IMR-90 (cell line): Measurements from ENCODE around the gene APPBP2. TPM values are rescaled to one million over a fixed set of nuclear protein-coding genes. Genes with fewer than 3 reads are reported as not detected.

Experiments
- ATAC-seq: fragments of 200-7000 bp; cut with Tn5 transposase; 2 replicates; pipeline ENCODE4 v1.9.1; 2020; ENCODE audit warnings: low read depth, mild to moderate bottlenecking, moderate library complexity
- BruUV-seq: library from RNA; stranded (reverse); fragments of 400-500 nt; replicated peaks from 2 replicates; lab custom pipeline; 2021; lab: Mats Ljungman, UMichigan
- CTCF ChIA-PET: fragments of 300-600 bp; formaldehyde crosslinking; extraction: SDS; loops from one replicate; lab custom pipeline; 2021; ENCODE audit warnings: antibody characterized with exemption; lab: Yijun Ruan, JAX
- POLR2A ChIA-PET: fragments of 300-600 bp; sonication (Branson Sonifier 250); formaldehyde crosslinking; loops from one replicate; lab custom pipeline; 2022; ENCODE audit warnings: antibody characterized with exemption; ENCODE audit not compliant: unreplicated experiment; lab: Charles Lee
- DNase-seq: peaks from one replicate; pipeline ENCODE4 v3.0.0; 2013
- H2AFZ ChIP-seq: replicated peaks from 2 replicates; pipeline ENCODE3; 2013; ENCODE audit warnings: low read length, mild to moderate bottlenecking; ENCODE audit not compliant: poor library complexity
- H2AK5ac ChIP-seq: 2 replicates; pipeline ENCODE4 v1.6.1; 2013; ENCODE audit warnings: low read depth, low read length, inconsistent platforms
- H2AK9ac ChIP-seq: replicated peaks from 2 replicates; pipeline ENCODE3; 2013; ENCODE audit warnings: mild to moderate bottlenecking, low read depth, low read length, moderate library complexity; ENCODE audit not compliant: poor library complexity
- H2BK120ac ChIP-seq: 2 replicates; pipeline ENCODE4 v1.6.1; 2013; ENCODE audit warnings: low read depth, low read length, inconsistent platforms
- H2BK15ac ChIP-seq: 3 replicates; pipeline ENCODE4 v1.6.1; 2013; ENCODE audit warnings: low read depth, low read length, inconsistent platforms
- H2BK20ac ChIP-seq: 2 replicates; pipeline ENCODE4 v1.6.1; 2013; ENCODE audit warnings: low read depth, mild to moderate bottlenecking, inconsistent platforms, low read length, moderate library complexity
- H2BK5ac ChIP-seq: 2 replicates; pipeline ENCODE4 v1.6.1; 2013; ENCODE audit warnings: mild to moderate bottlenecking, low read depth, low read length, inconsistent platforms; ENCODE audit not compliant: poor library complexity, severe bottlenecking
- H3K14ac ChIP-seq: replicated peaks from 2 replicates; pipeline ENCODE4 v1.6.1; 2013; ENCODE audit warnings: low read depth, low read length, inconsistent platforms
- H3K18ac ChIP-seq: 2 replicates; pipeline ENCODE4 v1.6.1; 2013; ENCODE audit warnings: low read depth, low read length, control low read depth
- H3K23ac ChIP-seq: 2 replicates; pipeline ENCODE4 v1.6.1; 2013; ENCODE audit warnings: low read depth, low read length, inconsistent platforms
- H3K27ac ChIP-seq: 2 replicates; pipeline ENCODE4 v1.5.1; 2013; ENCODE audit warnings: mild to moderate bottlenecking, control low read depth, low read length; ENCODE audit not compliant: insufficient read depth
- H3K27me3 ChIP-seq: 2 replicates; pipeline ENCODE4 v1.6.1; 2013; ENCODE audit warnings: low read length; ENCODE audit not compliant: control insufficient read depth, insufficient read depth
- H3K36me3 ChIP-seq: 2 replicates; pipeline ENCODE4 v1.6.1; 2013; ENCODE audit warnings: low read length, mixed read lengths; ENCODE audit not compliant: control insufficient read depth, insufficient read depth
- H3K4ac ChIP-seq: 2 replicates; pipeline ENCODE4 v1.6.1; 2013; ENCODE audit warnings: low read depth, low read length, inconsistent platforms
- H3K4me1 ChIP-seq: 2 replicates; pipeline ENCODE4 v1.6.1; 2013; ENCODE audit warnings: low read length, mixed read lengths; ENCODE audit not compliant: control insufficient read depth, insufficient read depth
- H3K4me2 ChIP-seq: 2 replicates; pipeline ENCODE4 v1.6.1; 2013; ENCODE audit warnings: low read depth, mild to moderate bottlenecking, control low read depth, low read length, moderate library complexity
- H3K4me3 ChIP-seq: 2 replicates; pipeline ENCODE4 v1.5.1; 2013; ENCODE audit warnings: low read depth, mild to moderate bottlenecking, control low read depth, low read length, moderate library complexity; ENCODE audit not compliant: insufficient read depth
- H3K56ac ChIP-seq: 2 replicates; pipeline ENCODE4 v1.6.1; 2013; ENCODE audit warnings: low read length, inconsistent platforms; ENCODE audit not compliant: insufficient read depth; ENCODE audit errors: extremely low read depth
- H3K79me1 ChIP-seq, 2 experiments: 2 replicates each; pipeline ENCODE4 v1.6.1; 2013; ENCODE audit warnings: low read length in 2 of 2, inconsistent platforms in 1 of 2, low read depth in 1 of 2
- H3K9ac ChIP-seq: 2 replicates; pipeline ENCODE4 v1.6.1; 2013; ENCODE audit warnings: low read depth, low read length, control low read depth
- H3K9me1 ChIP-seq: 2 replicates; pipeline ENCODE4 v1.6.1; 2013; ENCODE audit warnings: low read length, inconsistent platforms; ENCODE audit not compliant: insufficient read depth
- H3K9me3 ChIP-seq: 2 replicates; pipeline ENCODE4 v1.6.1; 2013; ENCODE audit warnings: low read length; ENCODE audit not compliant: control insufficient read depth, insufficient read depth
- H4K20me1 ChIP-seq: 2 replicates; pipeline ENCODE4 v1.6.1; 2013; ENCODE audit warnings: low read length, inconsistent platforms; ENCODE audit not compliant: insufficient read depth
- H4K5ac ChIP-seq: 2 replicates; pipeline ENCODE4 v1.6.1; 2013; ENCODE audit warnings: mild to moderate bottlenecking, low read depth, low read length, control low read depth
- H4K8ac ChIP-seq, 2 experiments: 2 replicates each; pipeline ENCODE4 v1.6.1; 2013; ENCODE audit warnings: low read depth in 2 of 2, low read length in 2 of 2, control low read depth in 1 of 2, inconsistent platforms in 1 of 2
- H4K91ac ChIP-seq: 2 replicates; pipeline ENCODE4 v1.6.1; 2013; ENCODE audit warnings: low read depth, low read length, inconsistent platforms; ENCODE audit not compliant: insufficient read depth
- MXI1 ChIP-seq: IDR thresholded peaks from 2 replicates; pipeline ENCODE4 v1.6.1; 2012; ENCODE audit warnings: low read depth, mild to moderate bottlenecking, low read length, moderate library complexity, borderline replicate concordance
- NFE2L2 ChIP-seq: fragments of 150-350 bp; IDR thresholded peaks from 2 replicates; pipeline ENCODE4 v1.6.1; 2016; ENCODE audit warnings: low read depth, mild to moderate bottlenecking, low read length
- WGBS, 2 experiments: methylation state at CpG; one replicate each; pipeline versions ENCODE4 v1.1.5 to v1.1.7; 2013; ENCODE audit warnings: missing lambda C conversion rate in 2 of 2; ENCODE audit not compliant: insufficient read length in 1 of 2; ENCODE audit errors: extremely low coverage in 2 of 2; 5-methylcytosine and 5-hydroxymethylcytosine counted together
- dilution Hi-C: fragments of 300-500 bp; cut with HindIII; formaldehyde crosslinking; loops from one replicate; pipeline ENCODE4 v1.14.3; 2018; ENCODE audit warnings: low sequenced_read_pairs; ENCODE audit not compliant: unreplicated experiment
- in situ Hi-C: fragments of 300-500 bp; cut with MboI; formaldehyde crosslinking; loops from 3 replicates; pipeline ENCODE4 v1.14.3; 2019; ENCODE audit warnings: low sequenced_read_pairs, inconsistent platforms, mixed read lengths
- intact Hi-C: fragments of 100-400 bp; cut with micrococcal nuclease; formaldehyde crosslinking; loops from 2 replicates; pipeline ENCODE4 v1.10.0; 2022
- polyA plus RNA-seq, 3 experiments: library from polyadenylated mRNA; depleted of rRNA; stranded (reverse); fragments of >200 nt; gene quantifications; 2 replicates each; pipeline ENCODE4 v1.2.3, GENCODE V29; 2012; ENCODE audit warnings: low replicate concordance in 1 of 3
- total RNA-seq: library from RNA; depleted of rRNA; stranded (reverse); fragments of >200 nt; gene quantifications from 2 replicates; pipeline ENCODE4 v1.2.3, GENCODE V29; 2012

The APPBP2 gene
- total and polyA plus RNA-seq, 2 of the 4 experiments (the other 2 are of a cell fraction), result 12.3 to 93.9 TPM

GRCh38 chr17:60463157-60463835, 62.7 kb downstream of the APPBP2 start:
- Histone ChIP-seq H3K27me3 (no peaks in the 10 kb centered on the region), H3K18ac (no peak overlapping the region), H3K4me1 (peaks cover 3% of the 10 kb centered on the region; the same call in 1 of the 2 replicates), H4K20me1 (no peaks in the 10 kb centered on the region), H3K14ac (no peak overlapping the region), H2BK15ac (no peak overlapping the region), H4K5ac (no peak overlapping the region), H3K27ac (no peak overlapping the region), H3K9me1 (no peaks in the 10 kb centered on the region), H2BK120ac (no peak overlapping the region), H3K56ac (no peak overlapping the region), H3K4ac (no peak overlapping the region), H3K4me3 (no peak overlapping the region), H4K91ac (no peak overlapping the region), H3K79me1 (peaks cover 26 to 39% of the 10 kb centered on the region in 2 experiments), H3K9ac (no peak overlapping the region), H2BK5ac (no peak overlapping the region), H3K36me3 (peaks cover 43% of the 10 kb centered on the region), H2BK20ac (no peak overlapping the region), H3K4me2 (no peak overlapping the region), H4K8ac (no peak overlapping the region), H3K9me3 (no peaks in the 10 kb centered on the region), H2AFZ (no peak overlapping the region), H2AK9ac (no peak overlapping the region), H3K23ac (no peak overlapping the region), H2AK5ac (no peak overlapping the region)
- intact Hi-C loops, result no loop called here
- dilution Hi-C loops, result no loop called here
- TF ChIP-seq NFE2L2 (no peak), MXI1 (no peak)
- BruUV-seq, result no TSS peak
- DNase-seq (no peak), ATAC-seq (no peak)
- in situ Hi-C loops, result no loop called here
- CTCF ChIA-PET, result interaction anchor here (0.7 kb wide), 1 partner anchor 8 kb away, joined by 3 read pairs; no protein-coding TSS in a partner anchor
- WGBS, 2 experiments, result no CpG with 5 or more reads among the region's 4 CpGs
- POLR2A ChIA-PET, result no interaction called here
